ENCODE measurements around the gene BRIP1.

- TF ChIP-seq CTCF (IDR thresholded peaks at IDR 0.05) = no peak
- no peak for TF ChIP-seq POLR2A (IDR thresholded peaks at IDR 0.05)
- TF ChIP-seq POLR2AphosphoS5 (IDR thresholded peaks at IDR 0.05) = no peak
Observed at GRCh38 chr17:61639818-61640217, 223.5 kb downstream of the BRIP1 start.

All from prostate gland (tissue), 2 donors.